HCT116 (cell line): ENCODE results near the gene CRACDL. TPM values are rescaled to one million over a fixed set of nuclear protein-coding genes. Genes with fewer than 3 reads are reported as not detected.

Experiments
- ATAC-seq: fragments of 200-7000 bp; cut with Tn5 transposase; 2 replicates; pipeline ENCODE4 v1.9.1; 2020; ENCODE audit warnings: mild to moderate bottlenecking, moderate library complexity
- BruUV-seq: library from RNA; stranded (reverse); fragments of 400-500 nt; replicated peaks from 2 replicates; lab custom pipeline; 2021; lab: Mats Ljungman, UMichigan
- CTCF ChIA-PET: fragments of 300-600 bp; sonication (Branson Sonifier 250); formaldehyde crosslinking; loops from one replicate; lab custom pipeline; 2021; ENCODE audit warnings: antibody characterized with exemption; lab: Charles Lee
- POLR2A ChIA-PET: fragments of 300-600, 350-600 bp; sonication (Branson Sonifier 250); formaldehyde crosslinking; loops from one replicate; lab custom pipeline; 2021; ENCODE audit warnings: antibody characterized with exemption; lab: Charles Lee
- RAD21 ChIA-PET, 2 experiments: fragments of 300-600 bp; sonication (Branson Sonifier 250); formaldehyde crosslinking; loops; one replicate each; lab custom pipeline; 2023; ENCODE audit warnings: low total read pairs in 2 of 2; ENCODE audit not compliant: uncharacterized antibody in 2 of 2, unreplicated experiment in 2 of 2, low non-redundant PET in 1 of 2; lab: Charles Lee
- DNase-seq: peaks from one replicate; pipeline ENCODE4 v3.0.0-alpha.2; 2010; ENCODE audit warnings: low read depth, low spot score
- H2AFZ ChIP-seq: fragments of 200-600 bp; shearing (Covaris generic), sonication (generic); 2 replicates; pipeline ENCODE4 v1.6.1; 2017; ENCODE audit warnings: low read depth, mixed run types, mixed read lengths, antibody characterized with exemption, low read length; ENCODE audit not compliant: poor library complexity, severe bottlenecking
- H3K27ac ChIP-seq: 2 replicates; pipeline ENCODE4 v1.5.1; 2012; ENCODE audit warnings: low read depth, low read length
- H3K27me3 ChIP-seq: fragments of 200-600 bp; sonication (generic); 2 replicates; pipeline ENCODE4 v1.6.1; 2016; ENCODE audit warnings: mixed run types, low read length, mixed read lengths; ENCODE audit not compliant: insufficient read depth
- H3K36me3 ChIP-seq, 2 experiments: fragments of 200-500 bp in 1 of 2; fragments of 200-600 bp in 1 of 2; sonication (Bioruptor generic) in 1 of 2; sonication (generic) in 1 of 2; 2 replicates each; pipeline versions ENCODE4 v1.5.1 to v1.6.1; 2014 to 2016; ENCODE audit warnings: low read length in 2 of 2, inconsistent platforms in 1 of 2, mixed read lengths in 1 of 2, mixed run types in 1 of 2; ENCODE audit not compliant: insufficient read depth in 2 of 2, control insufficient read depth in 1 of 2
- H3K4me1 ChIP-seq, 2 experiments: fragments of 200-600 bp in 1 of 2; sonication (generic) in 1 of 2; 2 replicates each; pipeline versions ENCODE4 v1.5.1 to v1.6.1; 2012 to 2017; ENCODE audit warnings: low read length in 2 of 2, inconsistent platforms in 1 of 2, mild to moderate bottlenecking in 1 of 2, mixed read lengths in 1 of 2, mixed run types in 1 of 2, moderate library complexity in 1 of 2; ENCODE audit not compliant: insufficient read depth in 2 of 2, control insufficient read depth in 1 of 2
- H3K4me2 ChIP-seq: fragments of 200-600 bp; sonication (generic); 2 replicates; pipeline ENCODE4 v1.6.1; 2017; ENCODE audit warnings: mixed run types, low read length, mixed read lengths
- H3K4me3 ChIP-seq, 2 experiments: fragments of 200-600 bp in 1 of 2; sonication (generic) in 1 of 2; replicated peaks in 1 of 2; 2 replicates each; pipeline ENCODE4 v1.5.1; 2011 to 2016; ENCODE audit warnings: low read length in 2 of 2, control low read depth in 1 of 2, low read depth in 1 of 2, mild to moderate bottlenecking in 1 of 2, mixed read lengths in 1 of 2, mixed run types in 1 of 2
- H3K79me2 ChIP-seq: fragments of 200-600 bp; sonication (generic); 2 replicates; pipeline ENCODE4 v1.6.1; 2017; ENCODE audit warnings: mild to moderate bottlenecking, mixed run types, low read length, moderate library complexity, mixed read lengths; ENCODE audit not compliant: insufficient read depth
- H3K9ac ChIP-seq: fragments of 200-600 bp; sonication (generic); 2 replicates; pipeline ENCODE4 v1.6.1; 2016; ENCODE audit warnings: low read length, mixed read lengths
- H3K9me2 ChIP-seq: fragments of 200-600 bp; sonication (generic), shearing (Covaris generic); 2 replicates; pipeline ENCODE4 v1.6.1; 2017; ENCODE audit warnings: mixed run types, mild to moderate bottlenecking, moderate library complexity; ENCODE audit not compliant: insufficient read depth
- H3K9me3 ChIP-seq, 2 experiments: fragments of 200-500 bp in 1 of 2; fragments of 200-600 bp in 1 of 2; sonication (Bioruptor generic) in 1 of 2; sonication (generic) in 1 of 2; 2 replicates each; pipeline ENCODE4 v1.6.1; 2014 to 2017; ENCODE audit warnings: low read length in 2 of 2, mixed read lengths in 2 of 2, inconsistent platforms in 1 of 2, low read depth in 1 of 2, mild to moderate bottlenecking in 1 of 2, mixed run types in 1 of 2, moderate library complexity in 1 of 2; ENCODE audit not compliant: control insufficient read depth in 1 of 2, insufficient read depth in 1 of 2
- H4K20me1 ChIP-seq: fragments of 200-600 bp; sonication (generic), shearing (Covaris generic); 2 replicates; pipeline ENCODE4 v1.6.1; 2017; ENCODE audit warnings: mixed run types, mild to moderate bottlenecking, moderate library complexity; ENCODE audit not compliant: insufficient read depth
- CBX3 ChIP-seq: IDR thresholded peaks from 2 replicates; pipeline ENCODE4 v1.6.1; 2012; ENCODE audit warnings: low read depth
- CTCF ChIP-seq, 3 experiments: fragments of 200-600 bp in 1 of 3; sonication (generic) in 1 of 3; IDR thresholded peaks in 2 of 3; conservative IDR thresholded peaks in 1 of 3; 2 replicates each; pipeline ENCODE4 v1.5.1; 2012 to 2017; ENCODE audit warnings: low read depth in 2 of 3, low read length in 2 of 3, antibody characterized with exemption in 1 of 3, borderline replicate concordance in 1 of 3, control low read depth in 1 of 3, mild to moderate bottlenecking in 1 of 3, mixed read lengths in 1 of 3, mixed run types in 1 of 3, moderate library complexity in 1 of 3; ENCODE audit not compliant: insufficient read depth in 1 of 3
- EGR1 ChIP-seq: IDR thresholded peaks from 2 replicates; pipeline ENCODE4 v1.6.1; 2012; ENCODE audit warnings: low read depth
- EZH2 ChIP-seq: fragments of 200-600 bp; sonication (generic); IDR thresholded peaks from 2 replicates; pipeline ENCODE4 v1.6.1; 2017; ENCODE audit warnings: antibody characterized with exemption, mixed run types
- FOSL1 ChIP-seq: IDR thresholded peaks from 2 replicates; pipeline ENCODE4 v1.6.1; 2012; ENCODE audit warnings: low read depth
- JUND ChIP-seq: IDR thresholded peaks from 2 replicates; pipeline ENCODE4 v1.6.1; 2012
- POLR2A ChIP-seq: IDR thresholded peaks from 2 replicates; pipeline ENCODE4 v1.7.0; 2011; ENCODE audit warnings: borderline replicate concordance; ENCODE audit not compliant: insufficient read depth, insufficient read length; ENCODE audit errors: extremely low read depth
- POLR2AphosphoS5 ChIP-seq: IDR thresholded peaks from 2 replicates; pipeline ENCODE4 v1.6.1; 2011; ENCODE audit warnings: mild to moderate bottlenecking, low read depth, low read length, moderate library complexity
- RAD21 ChIP-seq: IDR thresholded peaks from 2 replicates; pipeline ENCODE4 v1.6.1; 2012; ENCODE audit warnings: low read depth, mild to moderate bottlenecking
- SP1 ChIP-seq: IDR thresholded peaks from 2 replicates; pipeline ENCODE4 v1.6.1; 2012; ENCODE audit warnings: low read depth
- SRF ChIP-seq: IDR thresholded peaks from 2 replicates; pipeline ENCODE4 v1.6.1; 2012; ENCODE audit warnings: low read depth
- YY1 ChIP-seq: IDR thresholded peaks from 2 replicates; pipeline ENCODE4 v1.6.1; 2011; ENCODE audit warnings: low read length, low read depth, moderate library complexity, mild to moderate bottlenecking; ENCODE audit not compliant: insufficient replicate concordance; ENCODE audit errors: extremely low read depth
- ZBTB33 ChIP-seq: IDR thresholded peaks from 2 replicates; pipeline ENCODE4 v1.6.1; 2011; ENCODE audit warnings: mild to moderate bottlenecking, low read length, moderate library complexity; ENCODE audit not compliant: insufficient replicate concordance; ENCODE audit errors: extremely low read depth
- ZNF274 ChIP-seq: fragments of 200-500 bp; sonication (Bioruptor generic); IDR thresholded peaks from 2 replicates; pipeline ENCODE4 v1.6.1; 2014; ENCODE audit warnings: mild to moderate bottlenecking, low read depth, low read length, inconsistent platforms
- intact Hi-C: fragments of 100-400 bp; cut with micrococcal nuclease; formaldehyde crosslinking; loops from 2 replicates; pipeline ENCODE4 v1.10.0; 2022
- total RNA-seq: library from RNA; stranded (reverse); gene quantifications from one replicate; pipeline ENCODE4 v1.2.1, GENCODE V29; 2021; ENCODE audit not compliant: unreplicated experiment

CRACDL gene
- total RNA-seq, 1 experiment from 2014 or later, result 1.1 TPM

- H3K9me2 ChIP-seq, result no peaks in the 10 kb centered on the region
- TF ChIP-seq FOSL1 (no peak), ZBTB33 (no peak), EZH2 (no peak), SRF (no peak), RAD21 (no peak), YY1 (no peak), ZNF274 (no peak), POLR2AphosphoS5 (no peak), POLR2A (no peak), CTCF (IDR thresholded peaks at IDR 0.05 in 2 of 3, conservative IDR thresholded peaks at IDR 0.05 in 1 of 3; ENCODE audit: borderline replicate concordance in 1 of 3, insufficient read depth in 1 of 3, low read depth in 2 of 3, low read length in 2 of 3) (no peak), JUND (no peak), CBX3 (no peak), EGR1 (no peak), SP1 (no peak)
- no peaks in the 10 kb centered on the region for H3K36me3 ChIP-seq
- DNase-seq (no peak), ATAC-seq (no peak)
- no peak overlapping the region for H3K4me2 ChIP-seq
- H3K9me3 ChIP-seq, result no peaks in the 10 kb centered on the region
- H3K9ac ChIP-seq, result no peak overlapping the region
- H3K79me2 ChIP-seq, result no peaks in the 10 kb centered on the region
- intact Hi-C loops, result no loop called here
- no peaks in the 10 kb centered on the region for H4K20me1 ChIP-seq
- no peak overlapping the region for H3K4me3 ChIP-seq
- RAD21 ChIA-PET, result no interaction called here
- CTCF ChIA-PET, result no interaction called here
- no TSS peak for BruUV-seq
- H3K27ac ChIP-seq, result no peak overlapping the region
- H3K27me3 ChIP-seq, result peaks cover 5% of the 10 kb centered on the region; the same call in 1 of the 2 replicates
- H3K4me1 ChIP-seq, result no peaks in the 10 kb centered on the region; a peak in 1 of 4 replicates
- no peak overlapping the region for H2AFZ ChIP-seq
- POLR2A ChIA-PET, result no interaction called here
These were observed 131.8 kb downstream of the CRACDL start for GRCh38 chr2:98804265-98804650.
